OCI-LY1 (cell line): ENCODE measurements around the gene S100A5.

Experiments
- CTCF ChIP-seq: fragments of 200-600 bp; sonication (generic), shearing (Covaris generic); IDR thresholded peaks from 2 replicates; pipeline ENCODE4 v1.5.1; 2017; ENCODE audit warnings: mild to moderate bottlenecking, antibody characterized with exemption, low read length, moderate library complexity, mixed read lengths
- EZH2 ChIP-seq: fragments of 200-600 bp; sonication (generic), shearing (Covaris generic); IDR thresholded peaks from 2 replicates; pipeline ENCODE4 v1.8.0; 2017; ENCODE audit warnings: borderline replicate concordance, mixed run types, mild to moderate bottlenecking, antibody characterized with exemption, low read length, moderate library complexity, mixed read lengths

GRCh38 chr1:153513023-153513422, 27.7 kb downstream of the S100A5 start:
- TF ChIP-seq CTCF (no peak), EZH2 (no peak)
